Measurements from ENCODE around the gene MYH6.
"Not testable (repeated sequence)": the region's sequence is repeated elsewhere in the genome, so short reads cannot be mapped to it uniquely, and the experiment has no call there.

Gene MYH6

GRCh38 chr14:23407516-23408306 lies at the start of gene MYH6:
TSS of gene MYH6 (minus strand) at chr14:23408273. CDS start at chr14:23407223, 1,050 bp downstream.
- FAIRE-seq, result no peak

DNA sequence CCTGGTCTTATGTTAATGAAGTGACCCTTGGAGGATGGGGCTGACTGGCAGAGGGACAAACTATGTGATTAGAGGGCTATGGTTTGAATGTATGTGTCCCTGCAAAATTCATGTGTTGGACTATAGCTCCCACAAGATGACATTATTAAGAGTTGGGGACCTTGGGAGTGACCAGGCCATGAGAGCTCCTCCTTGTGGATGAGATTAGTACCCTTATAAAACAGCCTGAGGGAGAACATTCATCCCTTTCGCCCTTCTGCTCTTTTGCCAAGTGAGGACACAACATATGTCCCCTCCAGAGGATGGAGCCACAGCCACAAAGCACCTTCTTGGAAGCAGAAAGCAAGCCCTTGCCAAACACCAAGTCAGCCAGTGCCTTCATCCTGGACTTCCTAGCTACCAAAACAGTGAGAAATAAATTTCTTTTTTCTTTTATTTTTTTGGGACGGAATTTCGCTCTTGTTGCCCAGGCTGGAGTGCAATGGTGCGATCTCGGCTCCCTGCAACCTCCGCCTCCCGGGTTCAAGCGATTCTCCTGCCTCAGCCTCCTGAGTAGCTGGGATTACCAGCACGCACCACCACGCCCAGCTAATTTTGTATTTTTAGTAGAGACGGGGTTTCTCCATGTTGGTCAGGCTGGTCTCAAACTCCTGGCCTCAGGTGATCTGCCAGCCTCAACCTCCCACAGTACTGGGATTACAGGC lies 49.0 kb upstream of the MYH6 start:
- FAIRE-seq, result not testable (repeated sequence)

DNA sequence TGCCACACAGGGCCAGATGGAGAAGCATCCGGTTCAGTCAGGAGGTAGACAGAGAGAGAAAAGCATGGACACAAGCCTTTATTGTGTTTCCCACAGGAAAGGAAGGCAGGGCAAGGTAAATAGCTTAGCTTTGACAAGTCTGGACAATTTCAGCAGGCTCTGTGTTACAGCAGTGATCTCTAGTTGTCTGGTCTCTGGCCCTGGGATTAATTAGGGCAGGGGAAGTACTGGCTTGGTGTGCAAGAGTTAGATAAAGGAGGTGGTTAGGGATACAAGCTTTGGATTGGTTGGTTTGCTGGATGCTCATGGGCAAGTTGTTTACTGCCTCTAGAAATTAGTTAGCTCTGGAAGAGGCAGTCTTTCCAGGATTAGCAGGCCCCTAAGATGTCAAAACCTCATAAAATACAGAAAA lies 46.4 kb upstream of the MYH6 start:
- no peak for FAIRE-seq

DNA sequence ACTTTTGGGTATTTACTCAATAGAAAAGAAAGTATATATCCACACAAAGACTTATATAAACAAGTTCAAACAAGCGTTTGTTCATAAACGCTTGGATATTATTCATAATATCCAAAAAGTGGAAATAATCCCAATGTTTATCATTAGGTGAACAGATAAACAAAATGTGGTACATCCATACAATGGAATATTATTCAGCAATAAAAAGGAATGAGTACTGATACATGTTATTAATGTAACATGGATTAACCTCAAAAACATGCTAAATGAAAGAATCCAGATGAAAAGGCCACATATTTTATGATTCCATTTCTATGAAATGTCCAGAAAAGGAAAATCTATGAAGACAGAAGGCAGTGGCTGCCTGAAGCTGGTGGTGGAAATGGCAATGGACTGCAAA lies 44.2 kb upstream of the MYH6 start:
- FAIRE-seq, result no peak

DNA sequence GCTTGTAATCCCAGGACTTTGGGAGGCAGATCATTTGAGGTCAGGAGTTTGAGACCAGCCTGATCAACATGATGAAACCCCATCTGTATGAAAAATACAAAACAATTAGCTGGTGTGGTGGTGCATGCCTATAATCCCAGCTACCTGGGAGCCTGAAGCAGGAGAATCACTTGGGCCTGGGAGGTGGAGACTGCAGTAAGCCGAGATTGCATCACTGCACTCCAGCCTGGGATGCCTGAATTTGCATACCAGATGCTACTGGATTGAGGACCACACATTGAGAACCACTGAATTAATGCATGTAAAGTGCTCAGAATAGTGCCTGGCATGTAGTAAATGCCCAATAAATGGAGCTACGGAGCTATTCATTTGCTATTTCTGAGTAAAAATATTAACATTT lies 42.3 kb upstream of the MYH6 start:
- FAIRE-seq, result no peak

GRCh38 chr14:23449314-23449713 lies 41.2 kb upstream of the MYH6 start:
- FAIRE-seq, result no peak

DNA sequence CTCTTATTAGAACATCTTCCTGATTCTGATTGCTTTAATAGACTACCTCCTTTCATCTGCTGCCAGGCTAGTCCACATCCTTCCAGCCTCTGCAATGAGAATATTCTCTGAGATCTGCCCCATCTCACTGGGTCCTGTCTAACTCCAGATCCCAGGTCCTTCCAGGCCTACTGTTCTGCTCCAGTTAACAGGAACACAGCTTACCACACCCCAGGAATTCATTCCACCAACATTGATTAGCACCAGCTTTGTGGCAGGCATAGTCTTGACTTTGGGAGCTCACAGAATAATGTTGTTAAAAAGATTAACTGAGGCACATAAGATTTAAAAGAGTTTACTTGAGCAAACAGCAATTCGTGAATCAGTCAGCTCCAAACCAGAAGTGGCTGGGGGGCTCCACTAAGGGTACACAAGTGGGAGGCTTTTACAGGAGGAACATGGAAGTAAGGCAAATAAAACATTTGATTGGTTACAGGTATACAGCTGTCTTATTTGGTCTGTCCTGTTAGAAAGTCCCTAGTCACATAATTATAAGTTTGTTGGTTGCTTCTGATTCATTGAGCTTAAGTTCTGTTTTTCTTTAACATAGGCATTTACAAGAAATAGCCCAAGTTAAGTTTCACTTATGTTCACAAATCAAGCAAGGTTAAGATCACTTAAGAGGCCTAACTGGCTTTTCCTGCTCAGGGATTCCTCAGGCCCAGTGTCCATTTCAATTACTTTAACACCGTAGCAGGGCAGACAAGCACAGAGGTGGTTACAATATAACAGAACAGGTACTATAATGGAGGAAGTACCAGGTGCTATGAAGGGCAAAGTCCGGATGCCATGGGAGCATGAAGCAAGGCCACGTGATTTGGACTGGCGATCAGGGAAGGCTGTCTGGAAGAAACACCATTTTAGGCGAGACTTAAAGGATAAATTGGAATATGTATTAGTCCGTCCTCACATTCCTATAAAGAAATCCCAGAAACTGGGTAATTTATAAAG lies 39.6 kb upstream of the MYH6 start:
- no peak for FAIRE-seq

GRCh38 chr14:23446291-23446851 lies 38.3 kb upstream of the MYH6 start:
- no peak for FAIRE-seq

DNA sequence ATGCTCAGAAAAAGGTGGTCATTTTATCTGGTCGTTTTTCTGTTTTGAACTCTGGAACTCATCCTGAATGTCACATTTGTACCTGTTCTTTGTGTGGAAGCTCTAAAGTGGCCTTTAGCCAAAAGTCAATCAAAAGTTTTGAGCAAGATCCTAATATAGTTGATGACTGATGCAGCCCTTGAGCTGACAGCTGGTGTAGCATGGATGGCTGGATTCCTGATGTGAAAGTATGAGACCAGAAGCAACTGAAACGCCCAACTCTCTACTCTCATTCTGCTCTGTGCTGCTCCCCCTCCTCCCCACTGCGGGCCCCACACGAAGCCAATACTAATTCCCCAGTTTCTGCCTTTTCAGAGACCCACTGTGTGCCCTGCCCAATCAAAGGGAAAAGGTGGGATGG lies 37.7 kb upstream of the MYH6 start:
- FAIRE-seq, result no peak

DNA sequence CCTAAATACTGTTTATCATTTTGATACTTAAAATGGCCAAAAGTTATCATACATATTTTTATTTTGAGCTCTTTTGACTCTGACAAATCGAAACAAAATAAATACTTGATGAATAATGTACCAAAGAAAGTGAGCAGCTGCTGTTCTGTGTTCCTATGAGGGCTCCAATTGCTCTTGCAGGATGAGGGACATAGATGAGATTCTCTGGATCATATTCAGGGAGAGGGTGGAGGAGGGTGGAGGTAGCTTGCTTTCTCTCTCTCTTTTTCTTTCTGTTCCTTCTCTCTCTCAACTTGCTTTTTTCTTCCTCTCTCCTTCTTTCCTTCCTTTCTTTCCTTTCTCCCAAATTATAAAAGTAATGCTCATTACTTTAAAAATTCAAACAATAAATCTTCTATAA lies 36.2 kb upstream of the MYH6 start:
- FAIRE-seq, result no peak

DNA sequence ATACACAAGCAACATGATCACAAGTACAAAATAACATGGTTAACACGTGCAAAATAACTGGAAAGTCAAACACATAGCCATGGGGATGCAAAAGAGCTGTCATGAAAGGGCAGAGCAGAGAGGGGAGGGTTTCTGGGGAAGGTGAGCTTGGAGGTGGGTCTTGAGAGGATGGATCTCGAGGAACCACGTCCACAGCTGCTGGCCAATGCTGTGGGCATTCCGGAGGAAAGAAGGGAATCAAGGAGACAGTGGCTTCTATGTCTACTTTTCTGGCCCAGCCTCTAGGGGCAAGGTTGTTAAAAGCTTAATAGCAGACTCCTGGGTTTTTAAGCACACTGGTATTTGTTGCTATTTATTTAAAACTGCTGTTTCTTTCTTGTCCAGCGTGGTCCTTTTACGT lies 35.8 kb upstream of the MYH6 start:
- FAIRE-seq, result no peak

DNA sequence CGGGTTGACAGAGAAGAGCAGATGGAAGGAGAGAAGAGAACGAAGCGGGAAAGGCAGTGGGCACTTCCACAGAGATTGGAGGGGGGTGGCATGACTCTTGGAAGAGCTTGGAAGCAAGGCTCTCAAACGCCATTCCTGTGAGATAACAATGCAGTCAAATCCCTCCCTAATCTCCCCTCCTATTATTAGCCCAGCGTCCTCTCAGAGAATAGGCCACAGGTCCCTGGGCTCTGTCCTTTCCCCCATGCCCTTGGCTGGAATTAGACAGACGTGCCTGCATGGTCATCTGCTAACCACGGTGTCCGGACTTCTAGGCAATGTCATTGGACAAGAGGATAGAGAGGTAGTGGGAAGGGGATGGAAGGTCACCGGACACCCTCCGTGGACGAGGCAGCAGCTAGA lies 35.3 kb upstream of the MYH6 start:
- FAIRE-seq, result no peak

GRCh38 chr14:23442721-23443356 lies 34.8 kb upstream of the MYH6 start:
- FAIRE-seq, result no peak

GRCh38 chr14:23441076-23441475 lies 33.0 kb upstream of the MYH6 start:
- FAIRE-seq, result no peak

GRCh38 chr14:23439107-23439835 lies 31.2 kb upstream of the MYH6 start:
- no peak for FAIRE-seq

- FAIRE-seq, result no peak
These were observed 30.3 kb upstream of the MYH6 start for GRCh38 chr14:23438101-23438971.

GRCh38 chr14:23437133-23438100 lies 29.3 kb upstream of the MYH6 start:
- no peak for FAIRE-seq

GRCh38 chr14:23436327-23437132 lies 28.5 kb upstream of the MYH6 start:
- FAIRE-seq, result no peak

Data from endometrium (tissue), 2 donors.